HepG2 (cell line): ENCODE results near the gene ESAM. TPM values are rescaled to one million over a fixed set of nuclear protein-coding genes. Genes with fewer than 3 reads are reported as not detected.

Source experiments
- ARID2 ChIP-seq: sonication (generic); formaldehyde crosslinking; IDR thresholded peaks from 2 replicates; pipeline ENCODE4 v1.8.1; 2022; ENCODE audit warnings: mild to moderate bottlenecking, missing genetic modification reagents, borderline replicate concordance
- ASH2L ChIP-seq: fragments of 300-600, 200-600 bp; sonication (generic); IDR thresholded peaks from 2 replicates; pipeline ENCODE4 v1.7.0; 2017; ENCODE audit warnings: low read depth, mild to moderate bottlenecking, moderate library complexity, mixed read lengths, low read length; ENCODE audit not compliant: insufficient read length
- FOXC1 ChIP-seq: sonication (generic); formaldehyde crosslinking; IDR thresholded peaks from 2 replicates; pipeline ENCODE4 v1.8.0; 2022; ENCODE audit warnings: mild to moderate bottlenecking, missing genetic modification reagents, borderline replicate concordance
- GZF1 ChIP-seq: sonication (generic); formaldehyde crosslinking; IDR thresholded peaks from 2 replicates; pipeline ENCODE4 v1.5.1; 2020; ENCODE audit warnings: mild to moderate bottlenecking, missing genetic modification reagents
- KAT7 ChIP-seq: IDR thresholded peaks from 2 replicates; pipeline ENCODE4 v1.6.1; 2018; ENCODE audit warnings: borderline replicate concordance, missing compliant biosample characterization
- KDM6A ChIP-seq: IDR thresholded peaks from 2 replicates; pipeline ENCODE4 v1.6.1; 2016; ENCODE audit warnings: low read depth
- NR2F1 ChIP-seq, 2 experiments: fragments of 450-650 bp in 1 of 2; formaldehyde crosslinking in 1 of 2; IDR thresholded peaks; 2 replicates each; pipeline versions ENCODE4 v1.5.0 to v1.6.1; 2016 to 2020; ENCODE audit warnings: mild to moderate bottlenecking in 1 of 2, missing compliant biosample characterization in 1 of 2, missing genetic modification reagents in 1 of 2, moderate library complexity in 1 of 2
- POGZ ChIP-seq: sonication (generic); formaldehyde crosslinking; IDR thresholded peaks from 2 replicates; pipeline ENCODE4 v1.4.0; 2020; ENCODE audit warnings: mild to moderate bottlenecking, missing genetic modification reagents
- POLR2G ChIP-seq: fragments of 200-400 bp; formaldehyde crosslinking; IDR thresholded peaks from 2 replicates; pipeline ENCODE4 v1.6.1; 2018; ENCODE audit warnings: mild to moderate bottlenecking, low read depth, low read length, moderate library complexity
- SMAD3 ChIP-seq: sonication (generic); formaldehyde crosslinking; IDR thresholded peaks from 2 replicates; pipeline ENCODE4 v1.4.0; 2020; ENCODE audit warnings: missing genetic modification reagents
- SMARCE1 ChIP-seq: fragments of 450-650 bp; IDR thresholded peaks from 2 replicates; pipeline ENCODE4 v1.6.1; 2017; ENCODE audit warnings: borderline replicate concordance
- SNAI1 ChIP-seq: sonication (generic); formaldehyde crosslinking; IDR thresholded peaks from 2 replicates; pipeline ENCODE4 v1.5.0; 2020; ENCODE audit warnings: mild to moderate bottlenecking, missing genetic modification reagents, borderline replicate concordance
- SP1 ChIP-seq, 2 experiments: fragments of 450-650 bp in 1 of 2; sonication (generic) in 1 of 2; formaldehyde crosslinking in 1 of 2; IDR thresholded peaks; 2 replicates each; pipeline versions ENCODE4 v1.4.0 to v1.6.1; 2016 to 2020; ENCODE audit warnings: missing genetic modification reagents in 1 of 2
- SP4 ChIP-seq: sonication (generic); formaldehyde crosslinking; IDR thresholded peaks from 2 replicates; pipeline ENCODE4 v1.8.1; 2023; ENCODE audit warnings: mild to moderate bottlenecking, missing genetic modification reagents
- ZBTB42 ChIP-seq: sonication (generic); formaldehyde crosslinking; IDR thresholded peaks from 2 replicates; pipeline ENCODE4 v1.5.0; 2020; ENCODE audit warnings: mild to moderate bottlenecking, missing genetic modification reagents
- ZNF224 ChIP-seq: sonication (generic); formaldehyde crosslinking; IDR thresholded peaks from 2 replicates; pipeline ENCODE4 v1.5.0; 2020; ENCODE audit warnings: mild to moderate bottlenecking, missing genetic modification reagents
- ZNF431 ChIP-seq: sonication (generic); formaldehyde crosslinking; IDR thresholded peaks from 2 replicates; pipeline ENCODE4 v1.9.0; 2022; ENCODE audit warnings: missing genetic modification reagents, low read depth, mild to moderate bottlenecking, borderline replicate concordance
- ZNF451 ChIP-seq: sonication (generic); formaldehyde crosslinking; IDR thresholded peaks from 2 replicates; pipeline ENCODE4 v1.5.0; 2020; ENCODE audit warnings: mild to moderate bottlenecking, missing genetic modification reagents
- ZNF790 ChIP-seq: sonication (generic); formaldehyde crosslinking; IDR thresholded peaks from 2 replicates; pipeline ENCODE4 v1.8.0; 2022; ENCODE audit warnings: missing genetic modification reagents, mild to moderate bottlenecking, borderline replicate concordance
- ZSCAN25 ChIP-seq: sonication (generic); formaldehyde crosslinking; IDR thresholded peaks from 2 replicates; pipeline ENCODE4 v1.8.0; 2022; ENCODE audit warnings: mild to moderate bottlenecking, missing genetic modification reagents
- polyA plus RNA-seq, 8 experiments: library from polyadenylated mRNA; depleted of rRNA in 3 of 8; stranded (reverse) in 7 of 8; unstranded in 1 of 8; fragments of >200 nt; fragmentation: Illumina TruSeq in 4 of 8; extraction: Trizol in 4 of 8; gene quantifications; 2 replicates each; pipeline versions ENCODE4 v1.2.1 to v1.2.3, GENCODE V29; 2011 to 2016; ENCODE audit warnings: low read depth in 4 of 8, missing spikeins in 1 of 8, mixed read lengths in 1 of 8; ENCODE audit not compliant: insufficient read depth in 1 of 8
- total RNA-seq, 5 experiments: library from RNA; depleted of rRNA; stranded (reverse); fragments of >200 nt; fragmentation: Illumina TruSeq; extraction: Trizol; gene quantifications; 2 replicates each; pipeline ENCODE4 v1.2.3, GENCODE V29; 2016; ENCODE audit warnings: low read depth in 1 of 5
- TF ChIP-seq, protein P1 (sequence below): sonication (generic); formaldehyde crosslinking; conservative IDR thresholded peaks from 2 replicates; pipeline ENCODE4 v1.8.1; 2023; ENCODE audit warnings: missing genetic modification reagents
- TF ChIP-seq, protein P2 (sequence below): sonication (generic); formaldehyde crosslinking; IDR thresholded peaks from 2 replicates; pipeline ENCODE4 v1.5.1; 2020; ENCODE audit warnings: mild to moderate bottlenecking, moderate library complexity, missing genetic modification reagents
- TF ChIP-seq, protein P3 (sequence below): IDR thresholded peaks from 2 replicates; pipeline ENCODE4 v1.6.1; 2012; ENCODE audit warnings: low read depth, low read length, improper control_type of control experiment
- TF ChIP-seq, protein P4 (sequence below): sonication (generic); formaldehyde crosslinking; IDR thresholded peaks from 2 replicates; pipeline ENCODE4 v1.4.0; 2020; ENCODE audit warnings: missing genetic modification reagents; ENCODE audit errors: not compliant biosample characterization

Gene ESAM
- total and polyA plus RNA-seq, 2 of the 13 experiments (the other 11 are each of a cell fraction or from before 2014, with no cell fraction given) = 1.2 to 6.8 TPM

DNA sequence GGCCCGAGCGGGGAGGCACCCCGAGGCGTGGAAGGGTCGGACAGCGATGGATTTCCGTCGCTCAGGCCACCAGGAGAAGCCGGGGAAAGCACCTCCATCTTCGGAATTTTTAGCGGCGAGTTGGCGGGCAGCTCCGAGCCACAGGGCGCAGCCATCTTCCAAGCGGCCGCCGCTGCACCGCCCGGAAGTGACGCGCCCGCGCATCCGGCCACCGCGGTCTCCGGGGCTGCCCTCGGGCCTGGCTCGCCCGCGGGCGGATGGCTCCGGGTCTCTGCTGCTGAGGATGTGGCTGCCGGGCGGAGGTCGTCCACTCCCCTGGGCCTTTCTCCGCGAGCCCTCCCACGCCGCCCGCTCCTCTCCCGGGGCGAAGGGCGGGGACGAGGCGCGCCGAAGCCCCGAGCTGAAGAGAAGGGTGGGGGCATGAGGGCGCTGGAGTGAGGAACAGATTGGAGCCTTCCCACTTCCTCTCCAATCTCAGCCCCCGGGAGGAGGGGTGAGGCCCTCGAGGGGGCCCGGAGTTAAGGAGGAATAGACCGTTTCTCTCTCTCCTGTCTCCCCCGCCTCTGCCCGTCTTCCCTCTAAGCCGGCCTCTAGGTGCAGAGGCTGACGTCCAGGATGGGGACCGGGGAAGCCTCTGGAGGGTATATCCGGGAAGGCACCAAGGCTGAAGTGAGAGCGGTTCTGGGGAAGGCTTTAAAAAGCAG is 38.3 kb upstream of the ESAM start, which contains the start of gene MSANTD2 (continued):
- TF ChIP-seq ZNF431 (CRISPR knock-in tag) (peak; percentile 82; the same call in 1 of the 2 replicates), POLR2G (peak; percentile 99), ZNF451 (peak; percentile 83; the same call in 1 of the 2 replicates), ZSCAN25 (CRISPR knock-in tag) (peak; percentile 87), SP4 (CRISPR knock-in tag) (peak; percentile 47; the same call in 1 of the 2 replicates), SNAI1 (peak; percentile 83; the same call in 1 of the 2 replicates), SP1 (IDR thresholded peaks at IDR 0.05) (no peak), SP1 (CRISPR knock-in tag; IDR thresholded peaks at IDR 0.05) (no peak), SMARCE1 (no peak), GZF1 (CRISPR knock-in tag) (no peak), ASH2L (peak; percentile 88), POGZ (CRISPR knock-in tag) (peak; percentile 60), SMAD3 (CRISPR knock-in tag) (peak; percentile 21; the same call in 1 of the 2 replicates), FOXC1 (CRISPR knock-in tag) (peak; percentile 78; the same call in 1 of the 2 replicates), ARID2 (CRISPR knock-in tag) (peak; percentile 87; the same call in 1 of the 2 replicates), ZNF224 (CRISPR knock-in tag) (no peak), KAT7 (CRISPR knock-in tag) (no peak), ZNF790 (peak; percentile 62; the same call in 1 of the 2 replicates), NR2F1 (CRISPR knock-in tag; IDR thresholded peaks at IDR 0.05) (no peak), KDM6A (no peak; the same call in 1 of the 2 replicates), ZBTB42 (CRISPR knock-in tag) (no peak)
- TF ChIP-seq, protein P1, sequence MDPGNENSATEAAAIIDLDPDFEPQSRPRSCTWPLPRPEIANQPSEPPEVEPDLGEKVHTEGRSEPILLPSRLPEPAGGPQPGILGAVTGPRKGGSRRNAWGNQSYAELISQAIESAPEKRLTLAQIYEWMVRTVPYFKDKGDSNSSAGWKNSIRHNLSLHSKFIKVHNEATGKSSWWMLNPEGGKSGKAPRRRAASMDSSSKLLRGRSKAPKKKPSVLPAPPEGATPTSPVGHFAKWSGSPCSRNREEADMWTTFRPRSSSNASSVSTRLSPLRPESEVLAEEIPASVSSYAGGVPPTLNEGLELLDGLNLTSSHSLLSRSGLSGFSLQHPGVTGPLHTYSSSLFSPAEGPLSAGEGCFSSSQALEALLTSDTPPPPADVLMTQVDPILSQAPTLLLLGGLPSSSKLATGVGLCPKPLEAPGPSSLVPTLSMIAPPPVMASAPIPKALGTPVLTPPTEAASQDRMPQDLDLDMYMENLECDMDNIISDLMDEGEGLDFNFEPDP (CRISPR knock-in tag) = 0 out of 2 replicates have a peak, but pooled peaks have one; percentile 74
- TF ChIP-seq, protein P2, sequence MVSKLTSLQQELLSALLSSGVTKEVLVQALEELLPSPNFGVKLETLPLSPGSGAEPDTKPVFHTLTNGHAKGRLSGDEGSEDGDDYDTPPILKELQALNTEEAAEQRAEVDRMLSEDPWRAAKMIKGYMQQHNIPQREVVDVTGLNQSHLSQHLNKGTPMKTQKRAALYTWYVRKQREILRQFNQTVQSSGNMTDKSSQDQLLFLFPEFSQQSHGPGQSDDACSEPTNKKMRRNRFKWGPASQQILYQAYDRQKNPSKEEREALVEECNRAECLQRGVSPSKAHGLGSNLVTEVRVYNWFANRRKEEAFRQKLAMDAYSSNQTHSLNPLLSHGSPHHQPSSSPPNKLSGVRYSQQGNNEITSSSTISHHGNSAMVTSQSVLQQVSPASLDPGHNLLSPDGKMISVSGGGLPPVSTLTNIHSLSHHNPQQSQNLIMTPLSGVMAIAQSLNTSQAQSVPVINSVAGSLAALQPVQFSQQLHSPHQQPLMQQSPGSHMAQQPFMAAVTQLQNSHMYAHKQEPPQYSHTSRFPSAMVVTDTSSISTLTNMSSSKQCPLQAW (CRISPR knock-in tag) = peak; percentile 54; the same call in 1 of the 2 replicates
- TF ChIP-seq, protein P3, sequence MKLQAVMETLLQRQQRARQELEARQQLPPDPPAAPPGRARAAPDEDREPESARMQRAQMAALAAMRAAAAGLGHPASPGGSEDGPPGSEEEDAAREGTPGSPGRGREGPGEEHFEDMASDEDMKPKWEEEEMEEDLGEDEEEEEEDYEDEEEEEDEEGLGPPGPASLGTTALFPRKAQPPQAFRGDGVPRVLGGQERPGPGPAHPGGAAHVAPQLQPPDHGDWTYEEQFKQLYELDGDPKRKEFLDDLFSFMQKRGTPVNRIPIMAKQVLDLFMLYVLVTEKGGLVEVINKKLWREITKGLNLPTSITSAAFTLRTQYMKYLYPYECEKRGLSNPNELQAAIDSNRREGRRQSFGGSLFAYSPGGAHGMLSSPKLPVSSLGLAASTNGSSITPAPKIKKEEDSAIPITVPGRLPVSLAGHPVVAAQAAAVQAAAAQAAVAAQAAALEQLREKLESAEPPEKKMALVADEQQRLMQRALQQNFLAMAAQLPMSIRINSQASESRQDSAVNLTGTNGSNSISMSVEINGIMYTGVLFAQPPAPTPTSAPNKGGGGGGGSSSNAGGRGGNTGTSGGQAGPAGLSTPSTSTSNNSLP = no peak
- TF ChIP-seq, protein P4, sequence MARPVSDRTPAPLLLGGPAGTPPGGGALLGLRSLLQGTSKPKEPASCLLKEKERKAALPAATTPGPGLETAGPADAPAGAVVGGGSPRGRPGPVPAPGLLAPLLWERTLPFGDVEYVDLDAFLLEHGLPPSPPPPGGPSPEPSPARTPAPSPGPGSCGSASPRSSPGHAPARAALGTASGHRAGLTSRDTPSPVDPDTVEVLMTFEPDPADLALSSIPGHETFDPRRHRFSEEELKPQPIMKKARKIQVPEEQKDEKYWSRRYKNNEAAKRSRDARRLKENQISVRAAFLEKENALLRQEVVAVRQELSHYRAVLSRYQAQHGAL (CRISPR knock-in tag) = peak; percentile 34
